22Rv1 (cell line): ENCODE results near the gene PITPNM3.

ENCODE experiments used
- H3K27ac ChIP-seq: fragments of 450-650 bp; 2 replicates; pipeline ENCODE4 v1.5.1; 2017
- CTCF ChIP-seq: fragments of 450-650 bp; IDR thresholded peaks from 2 replicates; pipeline ENCODE4 v1.5.1; 2017; ENCODE audit warnings: mild to moderate bottlenecking
- ZFX ChIP-seq: fragments of 450-650 bp; IDR thresholded peaks from 2 replicates; pipeline ENCODE4 v1.6.1; 2017; ENCODE audit warnings: antibody characterized with exemption, borderline replicate concordance

Gene PITPNM3

GRCh38 chr17:6453279-6454024 is 102.9 kb downstream of the PITPNM3 start:
- TF ChIP-seq CTCF (no peak), ZFX (no peak)
- H3K27ac ChIP-seq = no peak overlapping the region

- TF ChIP-seq ZFX (no peak), CTCF (no peak)
- no peak overlapping the region for H3K27ac ChIP-seq
Measured at GRCh38 chr17:6452471-6453266, 103.7 kb downstream of the PITPNM3 start.

DNA sequence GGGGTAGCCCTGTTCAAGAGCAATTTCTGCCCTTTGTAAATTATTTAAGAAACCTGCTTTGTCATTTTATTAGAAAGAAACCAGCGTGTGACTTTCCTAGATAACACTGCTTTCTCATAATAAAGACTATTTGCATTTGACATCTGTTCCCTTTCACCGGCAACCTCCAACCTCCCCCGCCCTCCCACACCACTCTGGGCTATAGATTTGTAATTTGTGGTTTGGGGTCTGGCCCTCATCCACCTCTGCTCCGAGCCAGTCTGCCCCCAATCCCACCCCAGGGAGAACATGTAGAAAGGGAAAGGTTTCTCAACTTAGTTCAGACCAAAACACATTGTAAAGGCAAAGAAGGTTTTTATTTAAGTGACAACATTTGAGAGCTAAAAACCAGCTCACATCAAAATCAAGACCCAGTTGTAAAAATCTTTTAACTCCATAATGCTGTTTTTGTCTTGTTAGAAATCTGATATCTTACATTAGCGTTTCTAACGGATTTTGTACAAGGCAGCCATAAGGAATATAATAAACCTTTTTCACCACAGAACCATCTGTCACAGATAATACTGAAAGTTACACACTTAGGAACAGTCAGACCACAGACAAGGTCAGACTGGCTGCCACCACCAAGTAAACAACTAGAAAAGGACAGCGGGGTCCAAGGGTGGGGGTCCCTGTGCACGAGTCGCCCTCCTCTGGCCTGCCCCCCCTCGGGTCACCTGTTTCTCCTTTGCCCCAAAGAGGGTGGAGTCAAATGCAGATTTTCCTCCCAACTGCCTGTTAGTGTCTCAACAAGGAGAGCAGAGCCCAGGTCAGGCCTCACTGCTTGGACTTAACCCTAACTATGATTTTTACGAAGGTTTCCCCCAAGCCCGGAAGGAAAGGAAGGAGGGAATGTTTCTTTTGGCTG is 105.2 kb downstream of the PITPNM3 start:
- TF ChIP-seq CTCF = no peak
- no peak for TF ChIP-seq ZFX
- no peak overlapping the region for H3K27ac ChIP-seq

DNA sequence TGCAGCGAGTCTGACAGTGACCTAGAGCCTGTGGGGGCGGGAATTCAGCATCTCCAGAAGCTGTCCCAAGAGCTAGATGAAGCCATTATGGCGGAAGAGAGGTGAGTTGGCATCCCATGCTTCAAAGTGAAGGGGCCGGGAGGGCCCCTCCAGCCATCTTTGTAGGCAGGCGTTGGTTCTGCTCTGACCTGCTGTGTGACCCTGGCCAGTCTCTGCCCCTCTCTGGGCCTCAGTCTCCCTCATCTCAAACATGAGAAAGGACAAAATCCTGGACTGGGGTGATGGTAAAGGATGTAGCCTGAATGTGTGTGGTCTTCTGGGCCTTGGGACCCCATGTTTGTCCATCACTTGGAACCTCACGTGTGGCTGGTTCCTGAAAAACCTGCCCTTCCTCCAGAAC is 107.0 kb downstream of the PITPNM3 start:
- H3K27ac ChIP-seq = no peak overlapping the region
- TF ChIP-seq CTCF = no peak
- TF ChIP-seq ZFX = no peak

- no peak overlapping the region for H3K27ac ChIP-seq
- no peak for TF ChIP-seq ZFX
- TF ChIP-seq CTCF = no peak
Measured at GRCh38 chr17:6448473-6448872, 107.9 kb downstream of the PITPNM3 start.

DNA sequence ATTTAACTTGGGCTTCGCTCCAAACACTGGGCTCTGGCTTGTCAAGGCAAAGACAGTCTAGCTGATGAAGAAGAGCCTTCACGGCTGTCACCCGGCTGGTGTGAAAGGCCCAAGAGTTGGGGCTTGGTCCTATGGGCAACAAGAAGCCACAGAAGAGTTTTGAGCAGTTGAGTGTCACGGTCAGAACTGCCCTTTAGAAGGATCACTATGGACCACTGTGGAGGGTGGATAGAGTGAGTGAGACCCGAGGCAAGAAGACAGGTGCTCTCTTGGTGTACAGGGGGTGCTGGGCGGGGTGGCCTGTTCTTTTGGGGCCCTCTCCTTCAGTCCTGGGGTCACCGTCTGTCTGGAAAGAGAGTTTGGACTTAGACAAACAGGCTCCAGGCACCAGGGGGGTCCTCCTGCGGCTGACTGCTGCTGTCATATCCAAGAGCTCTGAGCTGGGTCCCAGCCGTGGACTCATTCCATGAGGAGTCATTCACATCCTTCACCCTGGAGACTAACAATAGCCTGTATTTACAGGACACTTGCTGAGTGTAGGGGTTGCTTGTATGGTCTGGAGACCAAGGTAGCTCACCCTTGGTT is 109.7 kb downstream of the PITPNM3 start:
- no peak for TF ChIP-seq CTCF
- TF ChIP-seq ZFX = no peak
- no peak overlapping the region for H3K27ac ChIP-seq
